IPS-18c (cell line): Measurements from ENCODE around the gene ERCC6L2.

Experiments used
- H3K4me3 ChIP-seq: 2 replicates; pipeline ENCODE4 v1.7.0; 2013; ENCODE audit warnings: low read depth, mild to moderate bottlenecking, low read length, moderate library complexity; ENCODE audit not compliant: insufficient read depth
- H3K9me3 ChIP-seq: one replicate; pipeline ENCODE4 v1.6.1; 2013; ENCODE audit warnings: mild to moderate bottlenecking, low read length, moderate library complexity; ENCODE audit not compliant: control insufficient read depth, insufficient read depth

ERCC6L2 gene

GRCh38 chr9:95991326-95991725 is 115.8 kb downstream of the ERCC6L2 start:
- H3K9me3 ChIP-seq, result no peaks in the 10 kb centered on the region
- H3K4me3 ChIP-seq, result no peak overlapping the region

GRCh38 chr9:95992536-95992935 is 117.0 kb downstream of the ERCC6L2 start:
- H3K4me3 ChIP-seq, result no peak overlapping the region
- no peaks in the 10 kb centered on the region for H3K9me3 ChIP-seq

- no peak overlapping the region for H3K4me3 ChIP-seq
Observed at GRCh38 chr9:95993337-95993736, 117.8 kb downstream of the ERCC6L2 start.

GRCh38 chr9:95999390-95999789 is 123.9 kb downstream of the ERCC6L2 start:
- Histone ChIP-seq H3K4me3 (no peak overlapping the region), H3K9me3 (no peaks in the 10 kb centered on the region)

More at GRCh38 chr9:95993337-95993736, 117.8 kb downstream of the ERCC6L2 start:
- H3K9me3 ChIP-seq, result no peaks in the 10 kb centered on the region

GRCh38 chr9:96004379-96004778 is 128.9 kb downstream of the ERCC6L2 start:
- Histone ChIP-seq H3K9me3 (no peaks in the 10 kb centered on the region), H3K4me3 (no peak overlapping the region)

- Histone ChIP-seq H3K9me3 (no peaks in the 10 kb centered on the region), H3K4me3 (no peak overlapping the region)
Observed at GRCh38 chr9:96006296-96006879, 130.9 kb downstream of the ERCC6L2 start.

GRCh38 chr9:96006961-96007360 is 131.5 kb downstream of the ERCC6L2 start:
- Histone ChIP-seq H3K9me3 (no peaks in the 10 kb centered on the region), H3K4me3 (no peak overlapping the region)

- H3K9me3 ChIP-seq, result no peaks in the 10 kb centered on the region
- no peak overlapping the region for H3K4me3 ChIP-seq
Observed at GRCh38 chr9:96008502-96009222, 133.2 kb downstream of the ERCC6L2 start.

- Histone ChIP-seq H3K9me3 (no peaks in the 10 kb centered on the region), H3K4me3 (no peak overlapping the region)
Observed at GRCh38 chr9:96009223-96009602, 133.7 kb downstream of the ERCC6L2 start.

GRCh38 chr9:96009690-96010472 is 134.4 kb downstream of the ERCC6L2 start:
- Histone ChIP-seq H3K4me3 (no peak overlapping the region), H3K9me3 (no peaks in the 10 kb centered on the region)

- H3K9me3 ChIP-seq, result no peaks in the 10 kb centered on the region
- no peak overlapping the region for H3K4me3 ChIP-seq
Observed at GRCh38 chr9:96014078-96014477, 138.6 kb downstream of the ERCC6L2 start.

- no peaks in the 10 kb centered on the region for H3K9me3 ChIP-seq
Observed at GRCh38 chr9:96015876-96016686, 140.6 kb downstream of the ERCC6L2 start.

More at GRCh38 chr9:96015876-96016686, 140.6 kb downstream of the ERCC6L2 start:
- no peak overlapping the region for H3K4me3 ChIP-seq
